Pancreas (tissue), 10 donors: ENCODE data around the gene SMURF1. TPM values are rescaled to one million over a fixed set of nuclear protein-coding genes. Genes with fewer than 3 reads are reported as not detected.
A peak's percentile ranks its signal among the peaks of the same experiment; 100 is the strongest.

Experiments used
- ATAC-seq, 4 donors: fragments of 200-7000 bp; cut with Tn5 transposase; one replicate each; pipeline versions ENCODE4 v1.8.0 to v1.9.1; 2020; ENCODE audit warnings: mild to moderate bottlenecking in 4 of 4, moderate library complexity in 4 of 4
- DNase-seq, 6 donors: peaks; one replicate each; pipeline ENCODE4 v3.0.0-alpha.2; 2020
- FAIRE-seq: peaks from 2 replicates; lab custom pipeline; 2012; peaks lifted over from hg19 to GRCh38; lab: Jason Lieb, UNC
- H3K27ac ChIP-seq, 4 donors: fragments of 200-600 bp; sonication (generic); 1 replicate in 3 of 4; 2 replicates in 1 of 4; pipeline versions ENCODE4 v1.5.0 to v1.8.0; 2020
- H3K27me3 ChIP-seq, 4 donors: fragments of 200-600 bp; one replicate each; pipeline ENCODE4 v1.8.0; 2021
- H3K36me3 ChIP-seq, 3 donors: fragments of 200-600 bp; sonication (generic) in 1 of 3; one replicate each; pipeline versions ENCODE4 v1.5.0 to v1.8.0; 2020 to 2021
- H3K4me1 ChIP-seq, 3 donors: fragments of 200-600 bp; one replicate each; pipeline ENCODE4 v1.8.0; 2021
- H3K4me3 ChIP-seq, 4 donors: fragments of 200-600 bp; sonication (generic) in 2 of 4; one replicate each; pipeline versions ENCODE4 v1.5.0 to v1.8.0; 2020 to 2021
- H3K9me3 ChIP-seq, 4 donors: fragments of 200-600 bp; one replicate each; pipeline ENCODE4 v1.8.0; 2021
- CTCF ChIP-seq, 4 donors: fragments of 200-600 bp; sonication (generic) in 3 of 4; IDR thresholded peaks; one replicate each; pipeline versions ENCODE4 v1.5.0 to v1.8.0; 2021; ENCODE audit warnings: antibody characterized with exemption in 4 of 4
- WGBS, 2 donors: extraction: QIAGEN DNeasy Blood & Tissue Kit; methylation state at CpG; one replicate each; pipeline ENCODE4 v1.1.7; 2013; 5-methylcytosine and 5-hydroxymethylcytosine counted together
- intact Hi-C, 3 donors: fragments of 100-400 bp; cut with DNase I; formaldehyde crosslinking; loops; one replicate each; pipeline versions ENCODE4 v1.11.1 to v1.14.2; 2022
- polyA plus RNA-seq, 2 donors: library from polyadenylated mRNA; stranded (reverse); fragments of 200-250 nt; gene quantifications; one replicate each; pipeline ENCODE4 v1.2.3, GENCODE V29; 2013
- total RNA-seq, 6 donors: library from RNA; stranded (reverse); fragmentation: NEBNext Ultra II Directional in 4 of 6; extraction: Animal tissue kit (Norgen Biotek cat#: 25700) in 4 of 6; gene quantifications; one replicate each; pipeline versions ENCODE4 v1.2.1 to v1.2.4, GENCODE V29; 2021 to 2023
- donor health status: healthy with polysubstance abuse.
- donor health status: DM: no; HTN: no; CAD: no; lungs with moderate emphysema.
- donor health status: DM: no; HTN: no; CAD: no.
- donor health status: control.
- donor health status: control.
- donor health status: Bipolar disorder and iron deficiency.
- donor health status: DM: yes; HTN: yes; CAD: no.
- donor health status: DM: no; HTN: no; CAD: no.
- donor health status: DM: no; HTN: no; CAD: no.
- donor health status: DM: yes; HTN: yes; CAD: no.

Gene SMURF1
- total and polyA plus RNA-seq, 8 donors = 7.6 to 22.7 (median 14.1) TPM

GRCh38 chr7:99137411-99138180 is 6.3 kb downstream of the SMURF1 start:
- intact Hi-C loops = no loop called here
- Histone ChIP-seq H3K27me3 (no peaks in the 10 kb centered on the region), H3K9me3 (no peaks in the 10 kb centered on the region), H3K36me3 (no peaks in the 10 kb centered on the region), H3K4me3 (no peak overlapping the region), H3K4me1 (peaks cover 16 to 55% (median 52%) of the 10 kb centered on the region in 3 donors), H3K27ac (no peak overlapping the region)
- no peak for TF ChIP-seq CTCF (IDR thresholded peaks at IDR 0.05)
- ATAC-seq = peak in 1 of 4 donors; percentile 20
- DNase-seq = no peak
- no peak for FAIRE-seq
- 58 to 60% methylated on average over 10 of the region's 10 CpGs for WGBS, 2 donors

GRCh38 chr7:99135938-99136337 is 8.0 kb downstream of the SMURF1 start:
- H3K27me3 ChIP-seq = no peaks in the 10 kb centered on the region
- H3K27ac ChIP-seq = no peak overlapping the region
- no peak for DNase-seq
- no peaks in the 10 kb centered on the region for H3K36me3 ChIP-seq
- 95% methylated on average over 4 of the region's 4 CpGs for WGBS, 2 donors
- intact Hi-C loops = no loop called here
- no peak for FAIRE-seq
- no peaks in the 10 kb centered on the region for H3K9me3 ChIP-seq
- no peak overlapping the region for H3K4me3 ChIP-seq
- H3K4me1 ChIP-seq = peaks cover 16 to 48% (median 45%) of the 10 kb centered on the region in 3 donors
- no peak for TF ChIP-seq CTCF (IDR thresholded peaks at IDR 0.05)
- no peak for ATAC-seq

- FAIRE-seq (no peak), ATAC-seq (peak in 1 of 4 donors; percentile 34), DNase-seq (no peak)
- H3K27ac ChIP-seq = no peak overlapping the region
- no peaks in the 10 kb centered on the region for H3K27me3 ChIP-seq
- H3K4me1 ChIP-seq = peaks cover 16 to 49% (median 34%) of the 10 kb centered on the region in 3 donors
- whole genome bisulfite sequencing, 2 donors = 66 to 67% methylated on average over 9 of the region's 9 CpGs
- no peak overlapping the region for H3K4me3 ChIP-seq
- no peaks in the 10 kb centered on the region for H3K36me3 ChIP-seq
- no peaks in the 10 kb centered on the region for H3K9me3 ChIP-seq
- intact Hi-C loops = no loop called here
- no peak for TF ChIP-seq CTCF (IDR thresholded peaks at IDR 0.05)
These were observed 9.9 kb downstream of the SMURF1 start for GRCh38 chr7:99133766-99134564.

GRCh38 chr7:99132595-99133321 is 11.2 kb downstream of the SMURF1 start:
- no peaks in the 10 kb centered on the region for H3K36me3 ChIP-seq
- DNase-seq = no peak
- H3K27ac ChIP-seq = no peak overlapping the region
- no peak overlapping the region for H3K4me3 ChIP-seq
- WGBS, 2 donors = 84 to 89% methylated on average over 8 of the region's 8 CpGs
- peaks cover 23 to 50% (median 35%) of the 10 kb centered on the region in 3 donors for H3K4me1 ChIP-seq
- FAIRE-seq = no peak
- ATAC-seq = no peak
- H3K9me3 ChIP-seq = no peaks in the 10 kb centered on the region
- intact Hi-C loops = no loop called here
- TF ChIP-seq CTCF (IDR thresholded peaks at IDR 0.05) = no peak
- no peaks in the 10 kb centered on the region for H3K27me3 ChIP-seq
